ENCODE data around the gene WASHC2C. TPM values are rescaled to one million over a fixed set of nuclear protein-coding genes. Genes with fewer than 3 reads are reported as not detected.

The WASHC2C gene
- total RNA-seq, 2 experiments from 2014 or later, result 69.9 to 72.7 TPM

Other genes starting within 250 kb of the WASHC2C start
- 10 to 100 TPM; 16.5 to 18.5 TPM for gene ZFAND4, start 54.5 kb upstream of the WASHC2C start, total RNA-seq
- 10 to 100 TPM; 29.4 to 32.3 TPM for gene AGAP4, start 120.2 kb downstream of the WASHC2C start, total RNA-seq
- 10 to 100 TPM; 49.0 to 54.5 TPM for gene TIMM23, start 245.2 kb downstream of the WASHC2C start, total RNA-seq

All from activated CD4-positive, alpha-beta T cell treated with anti-CD3 and anti-CD28 coated beads, Interleukin-2, amount 10 ng/mL, durations not matched to agents 7 days and 5 days (primary cell).